Thyroid gland (tissue), 4 donors: ENCODE measurements around the gene SLC4A7. TPM values are rescaled to one million over a fixed set of nuclear protein-coding genes. Genes with fewer than 3 reads are reported as not detected.

Source experiments
- DNase-seq, 2 donors: peaks; one replicate each; pipeline ENCODE4 v3.0.0-alpha.2; 2019
- H3K27ac ChIP-seq, 3 donors: fragments of 200-600 bp; sonication (generic); 1 replicate in 2 of 3; 2 replicates in 1 of 3; pipeline ENCODE4 v1.5.1; 2016 to 2019; ENCODE audit warnings: mild to moderate bottlenecking in 1 of 3, moderate library complexity in 1 of 3
- H3K27me3 ChIP-seq: fragments of 200-600 bp; sonication (generic); one replicate; pipeline ENCODE4 v1.5.1; 2019
- H3K36me3 ChIP-seq, 2 donors: fragments of 200-600 bp; sonication (generic); one replicate each; pipeline ENCODE4 v1.5.1; 2016 to 2019
- H3K4me1 ChIP-seq, 2 donors: fragments of 200-600 bp; sonication (generic); one replicate each; pipeline ENCODE4 v1.5.1; 2017 to 2019
- H3K4me3 ChIP-seq, 3 donors: fragments of 200-600 bp; sonication (generic); replicated peaks in 1 of 3; 1 replicate in 2 of 3; 2 replicates in 1 of 3; pipeline ENCODE4 v1.5.1; 2016; ENCODE audit warnings: mild to moderate bottlenecking in 1 of 3
- H3K9me3 ChIP-seq: fragments of 200-600 bp; sonication (generic); one replicate; pipeline ENCODE4 v1.5.1; 2017
- CTCF ChIP-seq, 6 experiments: fragments of 200-600 bp in 3 of 6; fragments of 450-650 bp in 3 of 6; sonication (generic) in 3 of 6; IDR thresholded peaks; one replicate each; pipeline ENCODE4 v1.5.1; 2016 to 2019; ENCODE audit warnings: antibody characterized with exemption in 6 of 6, mild to moderate bottlenecking in 2 of 6, inconsistent platforms in 1 of 6, moderate library complexity in 1 of 6
- POLR2A ChIP-seq, 2 donors: fragments of 450-650 bp; IDR thresholded peaks; one replicate each; pipeline ENCODE4 v1.6.1; 2017; ENCODE audit warnings: antibody characterized with exemption in 2 of 2, mild to moderate bottlenecking in 2 of 2, moderate library complexity in 1 of 2
- WGBS, 2 donors: methylation state at CpG; one replicate each; pipeline ENCODE4 v1.1.5; 2017; 5-methylcytosine and 5-hydroxymethylcytosine counted together
- intact Hi-C: fragments of 100-400 bp; cut with DNase I; formaldehyde crosslinking; loops from one replicate; pipeline ENCODE4 v1.15.1; 2023
- total RNA-seq, 4 donors: library from RNA; depleted of rRNA; stranded (reverse); fragments of >200 nt; gene quantifications; one replicate each; pipeline ENCODE4 v1.2.3, GENCODE V29; 2016

Gene SLC4A7
- total RNA-seq, 4 donors from 2014 or later = 22.0 to 47.6 (median 32.3) TPM

- DNase-seq = no peak
- Histone ChIP-seq H3K36me3 (no peaks in the 10 kb centered on the region), H3K4me1 (peaks cover 0 to 8% of the 10 kb centered on the region in 2 donors), H3K27ac (no peak overlapping the region), H3K27me3 (no peaks in the 10 kb centered on the region), H3K4me3 (no peak overlapping the region), H3K9me3 (no peaks in the 10 kb centered on the region)
- intact Hi-C loops = loop anchor here (10.0 kb wide), 1 partner anchor 308 kb away; no protein-coding TSS in a partner anchor
- WGBS, 2 donors = 81 to 90% methylated on average over 3 of the region's 3 CpGs
- no peak for TF ChIP-seq CTCF (IDR thresholded peaks at IDR 0.05)
- TF ChIP-seq POLR2A (IDR thresholded peaks at IDR 0.05) = no peak
These were observed 127.2 kb downstream of the SLC4A7 start for GRCh38 chr3:27356976-27357375.

GRCh38 chr3:27354588-27355203 is 129.5 kb downstream of the SLC4A7 start:
- Histone ChIP-seq H3K36me3 (no peaks in the 10 kb centered on the region), H3K27me3 (no peaks in the 10 kb centered on the region), H3K27ac (no peak overlapping the region), H3K4me1 (no peaks in the 10 kb centered on the region), H3K4me3 (no peak overlapping the region), H3K9me3 (no peaks in the 10 kb centered on the region)
- TF ChIP-seq CTCF (IDR thresholded peaks at IDR 0.05) (no peak), POLR2A (IDR thresholded peaks at IDR 0.05) (no peak)
- WGBS, 2 donors = 69 to 70% methylated on average over 4 of the region's 4 CpGs
- intact Hi-C loops = loop anchor here (10.0 kb wide), 1 partner anchor 310 kb away; no protein-coding TSS in a partner anchor
- DNase-seq = no peak

GRCh38 chr3:27354161-27354560 is 130.0 kb downstream of the SLC4A7 start:
- TF ChIP-seq CTCF (IDR thresholded peaks at IDR 0.05) = no peak
- no peak for TF ChIP-seq POLR2A (IDR thresholded peaks at IDR 0.05)
- intact Hi-C loops = loop anchor here (10.0 kb wide), 1 partner anchor 311 kb away; no protein-coding TSS in a partner anchor

GRCh38 chr3:27353221-27353620 is 131.0 kb downstream of the SLC4A7 start:
- DNase-seq = no peak
- WGBS, 2 donors = 55 to 63% methylated on average over 1 of the region's 1 CpG
- TF ChIP-seq POLR2A (IDR thresholded peaks at IDR 0.05) = no peak
- no peak for TF ChIP-seq CTCF (IDR thresholded peaks at IDR 0.05)
- intact Hi-C loops = loop anchor here (10.0 kb wide), 1 partner anchor 312 kb away; no protein-coding TSS in a partner anchor
- H3K27me3 ChIP-seq = no peaks in the 10 kb centered on the region
- no peaks in the 10 kb centered on the region for H3K36me3 ChIP-seq
- no peak overlapping the region for H3K27ac ChIP-seq
- no peaks in the 10 kb centered on the region for H3K9me3 ChIP-seq
- no peak overlapping the region for H3K4me3 ChIP-seq
- no peaks in the 10 kb centered on the region for H3K4me1 ChIP-seq

More at GRCh38 chr3:27354161-27354560, 130.0 kb downstream of the SLC4A7 start:
- DNase-seq = no peak
- H3K27me3 ChIP-seq = no peaks in the 10 kb centered on the region
- H3K9me3 ChIP-seq = no peaks in the 10 kb centered on the region
- WGBS, 2 donors = 73 to 77% methylated on average over 5 of the region's 5 CpGs
- no peak overlapping the region for H3K27ac ChIP-seq
- no peaks in the 10 kb centered on the region for H3K36me3 ChIP-seq
- no peaks in the 10 kb centered on the region for H3K4me1 ChIP-seq
- no peak overlapping the region for H3K4me3 ChIP-seq

- no peaks in the 10 kb centered on the region for H3K4me1 ChIP-seq
- WGBS, 2 donors = 76% methylated on average over 3 of the region's 3 CpGs
- intact Hi-C loops = loop anchor here (10.0 kb wide), 1 partner anchor 313 kb away; no protein-coding TSS in a partner anchor
- H3K27ac ChIP-seq = no peak overlapping the region
- TF ChIP-seq CTCF (IDR thresholded peaks at IDR 0.05) (no peak), POLR2A (IDR thresholded peaks at IDR 0.05) (no peak)
- no peak for DNase-seq
- no peak overlapping the region for H3K4me3 ChIP-seq
- no peaks in the 10 kb centered on the region for H3K9me3 ChIP-seq
- H3K27me3 ChIP-seq = no peaks in the 10 kb centered on the region
- no peaks in the 10 kb centered on the region for H3K36me3 ChIP-seq
These were observed 132.1 kb downstream of the SLC4A7 start for GRCh38 chr3:27352047-27352446.
